HUDEP-2 (cell line): ENCODE results near the gene RPL31.
"Not testable (repeated sequence)": the region's sequence is repeated elsewhere in the genome, so short reads cannot be mapped to it uniquely, and the experiment has no call there.

Experiments
- DNase-seq, 76 experiments: peaks; one replicate each; lab custom pipeline; 2025; ENCODE audit not compliant: unreplicated experiment in 76 of 76; lab: John Stamatoyannopoulos, UW

Gene RPL31

DNA sequence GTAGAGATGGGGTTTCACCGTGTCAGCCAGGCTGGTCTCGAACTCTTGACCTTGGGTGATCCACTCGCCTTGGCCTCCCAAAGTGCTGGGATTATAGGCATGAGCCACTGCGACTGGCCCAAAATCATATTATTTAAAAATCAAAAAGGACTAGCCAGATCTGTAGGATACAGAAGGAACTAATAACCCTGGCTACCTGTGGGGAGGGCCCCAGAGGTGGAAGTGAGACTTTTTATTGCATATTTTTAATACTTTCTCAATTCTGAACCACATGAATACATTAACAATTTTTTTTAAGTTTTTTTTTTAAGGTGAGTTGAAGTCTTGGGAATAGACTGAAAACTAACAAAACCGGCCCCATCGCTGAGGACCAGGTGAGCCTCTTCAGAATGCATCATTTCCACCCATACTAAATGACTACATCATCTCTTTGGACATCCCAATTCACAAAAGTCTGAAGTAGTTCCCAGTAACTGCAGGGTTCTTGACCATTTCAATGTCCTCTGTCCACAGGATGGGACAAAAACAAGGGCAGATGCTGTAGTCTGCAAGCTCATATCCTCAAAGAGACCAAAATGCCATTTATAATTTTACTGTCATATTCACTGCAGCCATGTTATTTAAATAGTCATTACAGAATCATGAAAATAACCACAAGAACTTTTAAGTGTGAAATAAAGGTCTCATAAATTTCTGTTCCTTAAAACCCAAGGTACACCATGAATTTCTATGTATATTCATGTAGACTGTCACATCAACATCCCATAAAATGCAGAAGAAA lies 21.4 kb downstream of the RPL31 start:
- no peak for DNase-seq

DNA sequence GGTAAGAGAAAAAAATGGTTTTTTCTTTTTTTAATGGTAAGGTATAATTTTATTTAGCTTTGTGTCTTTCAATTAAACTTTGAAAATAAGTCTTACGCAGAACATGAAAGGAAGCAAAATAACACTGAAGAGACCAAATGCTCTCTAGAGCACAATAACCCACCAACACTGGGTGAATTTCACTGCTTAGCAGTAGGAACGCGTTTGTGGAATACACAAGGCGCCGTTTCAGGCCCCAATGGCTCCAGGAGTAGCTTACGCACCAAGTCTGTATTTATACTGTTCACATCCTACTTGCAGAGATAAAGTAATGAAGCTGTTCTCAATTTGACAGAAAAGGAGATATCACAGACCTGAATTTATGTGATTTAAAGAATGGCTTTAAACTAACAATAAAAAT lies 23.5 kb downstream of the RPL31 start:
- DNase-seq: no peak

DNA sequence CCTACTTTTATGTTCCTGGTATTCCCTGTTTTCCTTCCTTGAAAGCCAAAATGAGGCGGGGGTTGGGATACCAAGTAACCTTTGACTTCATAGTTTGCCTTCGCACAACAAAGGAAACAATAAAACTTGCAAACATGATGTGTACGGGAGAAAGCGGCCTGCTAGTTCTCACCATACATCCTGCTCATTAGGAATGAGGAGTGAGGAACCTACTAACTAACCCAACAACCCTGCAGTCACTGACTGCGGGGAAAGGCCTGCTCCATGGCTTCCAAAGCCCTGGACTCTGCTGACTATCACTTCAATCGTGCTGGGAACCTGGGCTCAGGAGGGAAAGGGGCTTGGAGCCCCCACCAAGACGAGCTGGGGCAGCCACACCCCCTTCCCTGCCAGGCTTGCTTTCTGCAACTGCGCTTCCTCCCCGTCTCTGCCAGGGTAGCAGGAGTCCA lies 24.2 kb downstream of the RPL31 start:
- no peak for DNase-seq

GRCh38 chr2:101026923-101027469 lies 24.9 kb downstream of the RPL31 start:
- no peak for DNase-seq

GRCh38 chr2:101027852-101028251 lies 25.8 kb downstream of the RPL31 start:
- DNase-seq: no peak

GRCh38 chr2:101030866-101031554 lies 28.9 kb downstream of the RPL31 start:
- no peak for DNase-seq

DNA sequence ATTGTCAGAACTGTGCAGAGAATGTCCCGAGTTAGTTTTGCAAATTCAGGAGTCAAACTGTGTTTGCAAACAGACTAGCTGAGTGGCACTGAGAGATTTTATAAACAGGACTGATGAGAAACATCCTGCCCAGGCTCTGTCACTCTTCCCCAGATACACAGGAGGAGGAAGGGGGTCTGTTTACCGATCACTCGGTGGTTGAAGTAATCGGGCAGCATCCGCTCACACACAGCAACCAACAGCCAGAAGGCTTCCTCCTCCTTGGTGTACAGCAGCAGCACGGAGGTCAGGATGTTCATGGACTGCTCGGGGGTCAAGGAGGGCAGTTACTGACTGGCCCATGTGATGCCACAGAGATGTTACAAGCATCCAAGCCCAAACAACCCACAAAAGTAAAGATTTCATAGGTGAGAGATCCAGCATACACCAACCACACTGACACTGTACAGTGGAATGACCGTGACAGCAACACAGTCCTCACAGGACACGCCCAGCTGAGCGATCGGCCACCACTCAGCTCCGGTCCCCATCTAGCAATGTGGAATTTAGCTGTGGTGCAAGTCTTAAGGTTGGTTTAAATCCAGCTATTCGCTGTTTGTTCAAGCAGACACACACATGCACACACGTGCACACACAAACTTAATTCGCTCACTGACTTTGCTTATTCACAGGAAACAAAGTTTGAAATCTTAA lies 30.1 kb downstream of the RPL31 start:
- DNase-seq: no peak

DNA sequence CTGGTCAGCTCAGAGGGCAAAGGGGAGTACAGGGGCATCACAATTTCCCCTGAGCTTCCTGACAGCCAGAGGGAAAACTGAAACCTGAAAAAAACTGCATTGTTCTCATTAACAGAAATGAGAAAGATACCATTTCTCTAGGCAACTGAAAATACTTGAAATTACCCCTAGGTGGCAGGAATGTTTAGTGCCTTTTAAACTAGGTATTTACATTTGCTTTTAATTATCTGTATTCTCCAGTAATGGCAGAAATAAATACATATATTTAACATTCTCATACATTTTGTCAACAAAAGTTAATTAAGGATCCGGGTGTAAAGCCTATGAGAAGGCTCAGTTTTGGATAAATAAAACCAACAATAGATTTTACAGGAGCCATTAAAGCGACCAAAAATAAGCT lies 34.5 kb downstream of the RPL31 start:
- no peak for DNase-seq

GRCh38 chr2:101037161-101037755 lies 35.2 kb downstream of the RPL31 start:
- DNase-seq: no peak

DNA sequence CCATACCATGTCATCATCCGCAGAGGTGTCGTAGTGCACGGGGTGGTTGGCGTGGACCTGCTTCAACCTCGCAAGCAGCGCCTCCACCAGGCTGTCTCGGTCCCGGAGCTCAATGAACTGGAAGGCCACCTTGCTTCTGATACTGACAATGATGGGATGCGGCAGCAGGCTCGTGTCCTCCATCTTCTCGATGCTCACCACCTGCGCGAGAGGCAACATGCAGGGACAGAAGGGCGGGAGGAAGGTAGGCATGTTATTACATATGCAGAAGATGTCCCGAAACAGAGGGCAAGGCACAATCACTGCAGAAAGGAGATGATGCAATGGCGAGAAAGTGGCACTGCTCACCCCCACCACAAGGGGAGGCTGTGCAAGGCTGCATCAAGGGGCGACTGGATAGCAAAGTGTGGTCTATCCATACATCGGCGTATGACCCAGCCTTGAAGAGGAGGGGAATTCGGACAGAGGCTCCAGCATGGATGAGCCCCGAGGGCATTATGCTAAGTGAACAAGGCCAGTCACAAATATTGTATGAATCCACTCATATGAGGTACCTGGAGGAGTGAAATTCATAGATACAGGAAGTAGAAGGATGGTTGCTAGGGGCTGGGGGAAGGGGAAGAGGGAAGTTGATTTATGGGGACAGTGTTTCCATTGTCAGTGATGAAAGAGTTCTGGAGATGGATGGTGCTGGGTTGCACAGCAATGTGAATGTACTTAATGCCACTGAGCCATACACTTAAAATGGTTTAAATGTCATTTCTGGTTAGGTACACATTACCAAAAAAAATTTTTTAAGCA lies 36.6 kb downstream of the RPL31 start:
- DNase-seq: peak in 1 of 76 experiments; percentile 3

GRCh38 chr2:101040072-101040471 lies 38.0 kb downstream of the RPL31 start:
- DNase-seq: no peak

DNA sequence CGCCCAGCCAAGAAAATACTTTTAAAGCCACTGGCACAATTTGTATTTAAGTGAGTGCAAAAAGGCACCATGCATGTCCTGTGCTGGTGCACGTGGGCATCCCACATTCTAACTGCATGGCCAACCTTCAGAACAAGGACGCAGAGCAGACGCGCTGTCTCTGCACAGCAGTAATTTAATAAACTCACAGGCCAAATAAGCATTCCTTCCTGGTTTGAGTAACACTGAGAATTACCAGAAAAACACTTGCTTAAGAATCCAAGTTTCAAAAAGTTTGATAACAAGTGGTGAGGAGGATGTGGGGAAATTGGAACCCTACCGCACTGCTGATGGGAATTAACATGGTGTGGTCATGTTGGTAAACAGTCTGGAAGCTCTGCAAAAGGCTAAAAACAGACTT lies 38.7 kb downstream of the RPL31 start:
- no peak for DNase-seq

- no peak for DNase-seq
Observed at GRCh38 chr2:101041413-101041812, 39.3 kb downstream of the RPL31 start.

DNA sequence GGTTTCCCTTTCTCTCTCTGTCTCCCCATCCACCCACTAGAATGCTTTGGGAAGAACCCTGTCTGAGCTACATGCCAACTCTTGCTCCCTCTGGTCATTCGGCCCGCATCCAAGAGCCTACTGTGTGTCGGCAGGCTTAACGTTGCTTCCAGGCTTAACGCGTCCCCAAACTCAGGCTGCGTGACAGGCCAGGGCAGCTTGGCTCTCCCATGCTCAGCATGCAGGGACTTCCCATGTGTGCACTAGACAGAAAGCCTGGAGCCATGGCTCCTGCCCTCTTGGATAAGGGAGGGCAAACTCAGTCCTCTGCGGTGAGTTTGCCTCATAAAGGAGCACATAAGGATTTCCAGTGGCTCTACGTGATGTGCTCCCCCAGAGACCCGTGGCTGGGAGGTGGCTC lies 43.2 kb downstream of the RPL31 start:
- DNase-seq: no peak

GRCh38 chr2:101047075-101047766 lies 45.1 kb downstream of the RPL31 start:
- DNase-seq: no peak

- DNase-seq: no peak
Observed at GRCh38 chr2:101047774-101048173, 45.7 kb downstream of the RPL31 start.

- DNase-seq: no peak
Observed at GRCh38 chr2:101048756-101049155, 46.7 kb downstream of the RPL31 start.

- not testable (repeated sequence) for DNase-seq
Observed at GRCh38 chr2:101050886-101051285, 48.8 kb downstream of the RPL31 start.

GRCh38 chr2:101052147-101052546 lies 50.1 kb downstream of the RPL31 start:
- DNase-seq: no peak

DNA sequence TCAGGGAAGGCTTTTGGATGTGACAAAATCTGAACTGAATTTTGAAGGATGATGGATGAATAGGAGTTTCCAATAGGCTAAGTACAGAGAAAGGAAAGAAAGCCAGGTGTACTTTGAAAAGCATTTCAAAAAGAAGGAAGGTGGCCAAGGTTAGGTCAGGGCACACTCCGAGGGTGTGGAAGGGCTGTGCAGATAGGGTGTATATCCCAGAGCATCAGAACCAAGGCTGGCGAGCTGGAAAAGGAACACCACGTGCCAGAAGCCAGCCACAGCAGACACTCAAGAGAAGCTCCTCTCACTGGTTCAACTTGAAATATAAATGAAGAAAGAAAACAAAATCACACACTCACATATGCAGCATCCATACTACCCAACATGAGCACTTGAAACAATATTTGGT lies 51.0 kb downstream of the RPL31 start:
- no peak for DNase-seq
